ENCODE data around the gene ALKBH3. TPM values are rescaled to one million over a fixed set of nuclear protein-coding genes. Genes with fewer than 3 reads are reported as not detected.

ALKBH3 gene
- polyA plus RNA-seq, 1 of the 3 experiments (the other 2 are of a cell fraction), result 27.0 TPM

GRCh38 chr11:43919852-43920597, 39.4 kb downstream of the ALKBH3 start (continued):
- no peak for TF ChIP-seq USF1 (IDR thresholded peaks at IDR 0.05; ENCODE audit: borderline replicate concordance, low read depth)

GRCh38 chr11:43920598-43921419, 40.2 kb downstream of the ALKBH3 start:
- POLR2A ChIA-PET, result interaction anchor here (0.7 to 9.1 kb wide), 4 partner anchors 12 to 22 kb away, joined by 3 to 213 read pairs (median 46); partner anchors contain the start of gene C11orf96
- TF ChIP-seq FOSL2 (IDR thresholded peaks at IDR 0.05; ENCODE audit: borderline replicate concordance, low read depth) (peak; percentile 63; the same call in 1 of the 2 replicates), FOXM1 (IDR thresholded peaks at IDR 0.05; ENCODE audit: low read depth) (no peak), ELF1 (IDR thresholded peaks at IDR 0.05) (no peak), POLR2AphosphoS5 (IDR thresholded peaks at IDR 0.05; ENCODE audit: low read depth, low read length) (no peak), RFX5 (IDR thresholded peaks at IDR 0.05; ENCODE audit: low read length) (no peak), CTCF (IDR thresholded peaks at IDR 0.05) (no peak), REST (IDR thresholded peaks at IDR 0.05; ENCODE audit: low read depth, low read length) (no peak), SMC3 (IDR thresholded peaks at IDR 0.05; ENCODE audit: low read depth, low read length) (no peak), USF1 (IDR thresholded peaks at IDR 0.05; ENCODE audit: borderline replicate concordance, low read depth) (0 out of 2 replicates have a peak, but pooled peaks have one; percentile 31), MXI1 (IDR thresholded peaks at IDR 0.05; ENCODE audit: low read depth, low read length) (no peak), RAD21 (IDR thresholded peaks at IDR 0.05; ENCODE audit: low read length) (no peak), TCF12 (IDR thresholded peaks at IDR 0.05) (peak; percentile 33; the same call in 1 of the 2 replicates), USF2 (IDR thresholded peaks at IDR 0.05; ENCODE audit: borderline replicate concordance, low read depth, low read length) (no peak), NRF1 (IDR thresholded peaks at IDR 0.05; ENCODE audit: low read depth, low read length) (no peak), TEAD4 (IDR thresholded peaks at IDR 0.05; ENCODE audit: borderline replicate concordance, insufficient read depth) (no peak), MAX (IDR thresholded peaks at IDR 0.05; ENCODE audit: low read depth) (peak; percentile 30; the same call in 1 of the 2 replicates), JUND (IDR thresholded peaks at IDR 0.05) (peak; percentile 46), GATA2 (CRISPR knock-in tag; IDR thresholded peaks at IDR 0.05) (no peak)
- TF ChIP-seq, protein P1, sequence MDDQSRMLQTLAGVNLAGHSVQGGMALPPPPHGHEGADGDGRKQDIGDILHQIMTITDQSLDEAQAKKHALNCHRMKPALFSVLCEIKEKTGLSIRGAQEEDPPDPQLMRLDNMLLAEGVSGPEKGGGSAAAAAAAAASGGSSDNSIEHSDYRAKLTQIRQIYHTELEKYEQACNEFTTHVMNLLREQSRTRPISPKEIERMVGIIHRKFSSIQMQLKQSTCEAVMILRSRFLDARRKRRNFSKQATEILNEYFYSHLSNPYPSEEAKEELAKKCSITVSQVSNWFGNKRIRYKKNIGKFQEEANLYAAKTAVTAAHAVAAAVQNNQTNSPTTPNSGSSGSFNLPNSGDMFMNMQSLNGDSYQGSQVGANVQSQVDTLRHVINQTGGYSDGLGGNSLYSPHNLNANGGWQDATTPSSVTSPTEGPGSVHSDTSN (IDR thresholded peaks at IDR 0.05), result no peak

More at GRCh38 chr11:43920598-43921419, 40.2 kb downstream of the ALKBH3 start:
- Histone ChIP-seq H3K4me3 (ENCODE audit: low read depth in 2 of 2, low read length in 1 of 2) (no peak overlapping the region), H3K9me3 (no peaks in the 10 kb centered on the region), H2AFZ (ENCODE audit: low read depth) (no peak overlapping the region), H4K20me1 (ENCODE audit: insufficient read depth) (peaks cover 4% of the 10 kb centered on the region; the same call in 1 of the 2 replicates), H3K9ac (no peak overlapping the region), H3F3A (replicated peaks; ENCODE audit: insufficient read depth) (peaks cover 6% of the 10 kb centered on the region), H3K9me2 (no peaks in the 10 kb centered on the region), H3K27ac (ENCODE audit: low read depth in 2 of 2, low read length in 1 of 2) (peak overlapping the region; percentile 65 to 100), H3K4me1 (ENCODE audit: control insufficient read depth in 1 of 2, insufficient read depth in 2 of 2, low read depth in 1 of 2, low read length in 1 of 2) (peaks cover 4 to 84% of the 10 kb centered on the region in 2 experiments; a peak in 3 of 4 replicates), H3K4me2 (no peak overlapping the region), H3K79me2 (ENCODE audit: insufficient read depth) (no peaks in the 10 kb centered on the region), H3K36me3 (replicated peaks in 1 of 2; ENCODE audit: control insufficient read depth in 1 of 2, insufficient read depth in 2 of 2, low read length in 1 of 2) (peaks cover 21 to 47% of the 10 kb centered on the region in 2 experiments), H3K27me3 (ENCODE audit: insufficient read depth) (no peaks in the 10 kb centered on the region)
- CTCF ChIA-PET, result interaction anchor here (3.2 to 15.0 kb wide), 4 partner anchors 14 to 118 kb away, joined by 15 to 222 read pairs (median 57); partner anchors contain the start of gene C11orf96
- no peak for DNase-seq
- 53% methylated on average over 10 of the region's 10 CpGs for WGBS (ENCODE audit: low lambda C conversion rate)

All from SK-N-SH (cell line).